C4-2B (cell line): ENCODE data around the gene PTRH1.

Source experiments
- ZFX ChIP-seq: fragments of 450-650 bp; IDR thresholded peaks from 2 replicates; pipeline ENCODE4 v1.6.1; 2017
- TF ChIP-seq, protein P1 (sequence below): fragments of 450-650 bp; conservative IDR thresholded peaks from 2 replicates; pipeline ENCODE4 v1.5.1; 2017; ENCODE audit warnings: mild to moderate bottlenecking

- TF ChIP-seq, protein P1, sequence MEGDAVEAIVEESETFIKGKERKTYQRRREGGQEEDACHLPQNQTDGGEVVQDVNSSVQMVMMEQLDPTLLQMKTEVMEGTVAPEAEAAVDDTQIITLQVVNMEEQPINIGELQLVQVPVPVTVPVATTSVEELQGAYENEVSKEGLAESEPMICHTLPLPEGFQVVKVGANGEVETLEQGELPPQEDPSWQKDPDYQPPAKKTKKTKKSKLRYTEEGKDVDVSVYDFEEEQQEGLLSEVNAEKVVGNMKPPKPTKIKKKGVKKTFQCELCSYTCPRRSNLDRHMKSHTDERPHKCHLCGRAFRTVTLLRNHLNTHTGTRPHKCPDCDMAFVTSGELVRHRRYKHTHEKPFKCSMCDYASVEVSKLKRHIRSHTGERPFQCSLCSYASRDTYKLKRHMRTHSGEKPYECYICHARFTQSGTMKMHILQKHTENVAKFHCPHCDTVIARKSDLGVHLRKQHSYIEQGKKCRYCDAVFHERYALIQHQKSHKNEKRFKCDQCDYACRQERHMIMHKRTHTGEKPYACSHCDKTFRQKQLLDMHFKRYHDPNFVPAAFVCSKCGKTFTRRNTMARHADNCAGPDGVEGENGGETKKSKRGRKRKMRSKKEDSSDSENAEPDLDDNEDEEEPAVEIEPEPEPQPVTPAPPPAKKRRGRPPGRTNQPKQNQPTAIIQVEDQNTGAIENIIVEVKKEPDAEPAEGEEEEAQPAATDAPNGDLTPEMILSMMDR = no peak
- TF ChIP-seq ZFX = no peak
Measured at GRCh38 chr9:127664678-127665507, 50.6 kb downstream of the PTRH1 start.
